BE2C (cell line): ENCODE measurements around the gene CEBPG.

Experiments
- DNase-seq: peaks from one replicate; pipeline ENCODE4 v3.0.0-alpha.2; 2020
- H3K27me3 ChIP-seq: fragments of 250-450 bp; sonication (Bioruptor Pico); 2 replicates; pipeline ENCODE4 v1.5.1; 2020; ENCODE audit warnings: mild to moderate bottlenecking
- H3K36me3 ChIP-seq: fragments of 250-450 bp; sonication (Bioruptor Pico); 2 replicates; pipeline ENCODE4 v1.5.1; 2020; ENCODE audit warnings: mild to moderate bottlenecking
- H3K4me1 ChIP-seq: fragments of 250-450 bp; sonication (Bioruptor Pico); 2 replicates; pipeline ENCODE4 v1.5.1; 2020
- H3K4me3 ChIP-seq: 2 replicates; pipeline ENCODE4 v1.5.1; 2011; ENCODE audit warnings: low read depth, low read length
- H3K9me3 ChIP-seq: fragments of 250-450 bp; sonication (Bioruptor Pico); 2 replicates; pipeline ENCODE4 v1.5.1; 2020
- CTCF ChIP-seq: IDR thresholded peaks from 2 replicates; pipeline ENCODE4 v1.5.1; 2012; ENCODE audit warnings: mild to moderate bottlenecking, low read depth, low read length

The CEBPG gene

GRCh38 chr19:33376423-33376822, 2.9 kb downstream of the CEBPG start:
- no peak for DNase-seq
- no peaks in the 10 kb centered on the region for H3K27me3 ChIP-seq
- peaks cover 14% of the 10 kb centered on the region for H3K4me1 ChIP-seq
- no peak for TF ChIP-seq CTCF
- H3K36me3 ChIP-seq = peaks cover 27% of the 10 kb centered on the region
- no peaks in the 10 kb centered on the region for H3K9me3 ChIP-seq
- H3K4me3 ChIP-seq = no peak overlapping the region

- Histone ChIP-seq H3K9me3 (no peaks in the 10 kb centered on the region), H3K36me3 (peaks cover 34% of the 10 kb centered on the region), H3K27me3 (no peaks in the 10 kb centered on the region), H3K4me3 (no peak overlapping the region), H3K4me1 (peaks cover 19% of the 10 kb centered on the region)
- TF ChIP-seq CTCF = no peak
- DNase-seq = no peak
Measured at GRCh38 chr19:33376941-33377557, 3.5 kb downstream of the CEBPG start.

DNA sequence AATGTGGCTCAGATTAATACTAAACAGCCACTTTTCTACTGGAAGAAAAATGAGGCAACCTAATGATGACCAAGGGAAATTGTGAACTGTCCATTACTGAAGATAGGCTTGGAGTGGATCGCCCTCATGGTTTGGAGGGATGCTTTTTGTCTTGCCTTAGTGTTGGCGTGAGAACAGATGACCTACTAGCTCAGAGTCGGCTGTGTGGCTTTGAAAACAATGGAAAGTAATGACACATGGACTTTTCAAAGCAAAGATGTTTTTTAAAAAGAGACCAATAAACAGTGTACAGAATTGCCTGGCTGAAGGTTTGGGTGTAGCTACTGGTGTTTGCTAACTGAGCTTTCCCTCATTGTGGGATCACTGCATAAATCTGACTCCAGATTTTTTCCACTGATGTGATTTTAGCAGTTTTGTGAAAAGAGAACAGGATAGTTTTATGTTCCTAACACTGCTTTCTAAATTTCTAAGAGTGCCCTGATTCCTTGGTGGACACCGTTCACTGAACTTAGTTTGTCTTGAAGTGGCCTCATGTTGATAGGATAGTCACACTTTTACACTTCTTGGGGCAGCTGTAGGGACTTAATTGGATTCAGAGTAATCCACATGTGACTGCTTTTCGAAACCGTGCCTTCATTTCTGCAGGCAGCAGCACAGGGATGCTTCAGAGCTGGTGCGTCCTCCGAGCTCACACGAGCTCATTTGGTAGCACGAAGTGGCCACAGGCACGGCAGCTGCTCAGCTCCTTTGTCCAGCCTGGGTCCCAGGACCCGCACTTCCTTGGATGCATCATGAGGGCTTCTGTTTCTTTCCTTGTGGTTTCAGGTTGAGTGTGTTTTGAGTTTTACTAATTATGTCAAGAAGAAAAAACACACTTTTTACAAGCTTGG, 4.3 kb downstream of the CEBPG start:
- no peaks in the 10 kb centered on the region for H3K9me3 ChIP-seq
- peaks cover 36% of the 10 kb centered on the region for H3K36me3 ChIP-seq
- H3K4me3 ChIP-seq = no peak overlapping the region
- peak; percentile 16 for DNase-seq
- no peaks in the 10 kb centered on the region for H3K27me3 ChIP-seq
- H3K4me1 ChIP-seq = peaks cover 19% of the 10 kb centered on the region
- no peak for TF ChIP-seq CTCF

- Histone ChIP-seq H3K4me3 (no peak overlapping the region), H3K36me3 (peaks cover 45% of the 10 kb centered on the region), H3K4me1 (peaks cover 19% of the 10 kb centered on the region), H3K27me3 (no peaks in the 10 kb centered on the region), H3K9me3 (no peaks in the 10 kb centered on the region; the same call in 1 of the 2 replicates)
- TF ChIP-seq CTCF = no peak
- no peak for DNase-seq
Measured at GRCh38 chr19:33379151-33379829, 5.8 kb downstream of the CEBPG start.

- Histone ChIP-seq H3K4me3 (no peak overlapping the region), H3K9me3 (no peaks in the 10 kb centered on the region; the same call in 1 of the 2 replicates), H3K4me1 (peaks cover 19% of the 10 kb centered on the region), H3K27me3 (no peaks in the 10 kb centered on the region), H3K36me3 (peaks cover 43% of the 10 kb centered on the region)
- TF ChIP-seq CTCF = no peak
- no peak for DNase-seq
Measured at GRCh38 chr19:33381101-33381500, 7.6 kb downstream of the CEBPG start.
